HG03439 (cell line): ENCODE measurements around the gene ICA1.

ENCODE experiments used
- ATAC-seq: cut with Tn5 transposase; IDR thresholded peaks from one replicate; pipeline ENCODE4 v1.9.1; 2021; ENCODE audit warnings: mild to moderate bottlenecking, moderate library complexity; ENCODE audit not compliant: unreplicated experiment

The ICA1 gene

GRCh38 chr7:8165150-8165549 is 96.8 kb downstream of the ICA1 start:
- no peak for ATAC-seq

DNA sequence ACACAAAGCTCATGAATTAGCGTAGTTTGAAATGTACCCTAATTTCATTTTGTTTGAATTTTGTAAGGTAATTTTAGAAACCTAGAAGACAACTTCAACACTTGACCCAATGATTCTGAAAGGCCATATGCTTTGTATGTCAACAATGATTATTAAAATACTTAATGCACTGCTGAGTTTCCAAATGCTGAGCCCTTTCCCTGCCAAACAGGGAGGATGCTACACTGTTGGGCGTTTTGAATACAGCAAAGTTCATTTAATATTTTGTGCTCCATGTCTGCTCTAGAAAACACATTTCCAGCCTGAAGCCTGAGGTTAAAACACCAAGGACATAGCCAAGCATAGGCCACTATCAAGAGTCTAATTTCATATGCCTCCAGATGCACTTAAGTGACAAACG is 99.8 kb downstream of the ICA1 start:
- ATAC-seq, result no peak

DNA sequence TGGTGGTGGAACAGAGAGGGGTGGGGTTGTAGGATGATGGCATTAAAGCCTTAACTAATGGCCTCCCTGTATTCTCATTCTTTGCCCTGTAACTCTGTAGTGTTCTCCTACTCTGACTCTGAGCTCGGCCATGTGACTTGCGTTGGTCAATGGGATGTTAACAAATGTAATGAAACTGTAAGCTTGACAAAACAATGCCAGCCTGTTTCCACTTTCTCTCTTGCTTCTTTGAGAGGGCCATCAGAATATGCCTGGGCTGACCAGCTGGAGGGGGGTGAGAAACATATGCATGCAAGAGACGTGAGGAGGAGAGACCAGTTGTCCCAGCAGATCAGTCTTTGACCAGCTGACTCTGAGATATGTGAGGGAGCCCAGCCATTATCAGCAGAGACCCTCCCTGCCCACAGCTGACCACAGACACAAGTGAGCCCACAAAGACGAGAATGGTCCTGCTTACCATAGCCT is 100.6 kb downstream of the ICA1 start:
- no peak for ATAC-seq

DNA sequence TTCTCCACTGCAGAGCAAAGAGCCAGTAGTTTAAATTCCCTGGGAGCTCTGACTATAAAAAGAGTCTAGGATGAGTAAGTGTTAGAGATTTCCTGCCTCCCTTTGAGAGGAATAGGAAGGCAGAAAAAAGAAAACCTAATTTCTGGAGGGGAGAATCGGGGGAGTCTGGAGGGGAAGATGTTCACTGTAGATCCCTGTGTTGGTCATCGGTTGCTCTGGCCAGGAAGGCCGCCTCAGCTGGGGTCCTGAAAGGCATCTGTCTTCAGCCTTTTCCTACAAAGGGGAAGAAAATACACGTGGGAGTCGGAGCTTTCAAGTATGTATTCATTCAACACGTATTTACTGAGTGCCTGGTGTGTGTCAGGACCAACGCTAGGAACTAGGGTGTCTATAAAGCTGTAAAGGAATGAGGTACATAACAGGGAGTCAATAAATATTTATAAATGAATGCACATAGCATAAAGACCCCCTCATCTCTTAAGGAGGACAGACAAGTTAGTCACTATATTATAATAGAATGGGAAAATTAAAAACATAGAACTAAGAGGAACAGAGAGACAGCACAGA is 101.1 kb downstream of the ICA1 start:
- no peak for ATAC-seq

- ATAC-seq, result no peak
Observed at GRCh38 chr7:8160250-8160649, 101.7 kb downstream of the ICA1 start.

DNA sequence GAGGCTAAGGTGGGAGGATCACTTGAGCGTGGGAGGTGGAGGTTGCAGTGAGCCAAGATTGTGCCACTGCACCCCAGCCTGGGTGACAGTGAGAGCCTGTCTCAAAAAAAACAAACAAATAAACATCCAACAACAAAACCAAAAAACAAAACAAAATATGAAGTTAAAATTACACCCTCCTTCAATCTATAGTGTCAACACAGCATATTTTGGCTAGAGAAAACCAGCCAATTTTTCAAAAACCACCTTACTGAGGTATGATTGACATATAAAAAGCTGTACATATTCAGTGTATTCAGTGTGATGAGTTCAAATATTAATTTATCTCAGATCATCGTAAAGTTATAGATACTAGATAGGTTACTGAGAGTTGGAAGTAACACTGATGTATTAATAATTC is 102.4 kb downstream of the ICA1 start:
- ATAC-seq, result no peak

DNA sequence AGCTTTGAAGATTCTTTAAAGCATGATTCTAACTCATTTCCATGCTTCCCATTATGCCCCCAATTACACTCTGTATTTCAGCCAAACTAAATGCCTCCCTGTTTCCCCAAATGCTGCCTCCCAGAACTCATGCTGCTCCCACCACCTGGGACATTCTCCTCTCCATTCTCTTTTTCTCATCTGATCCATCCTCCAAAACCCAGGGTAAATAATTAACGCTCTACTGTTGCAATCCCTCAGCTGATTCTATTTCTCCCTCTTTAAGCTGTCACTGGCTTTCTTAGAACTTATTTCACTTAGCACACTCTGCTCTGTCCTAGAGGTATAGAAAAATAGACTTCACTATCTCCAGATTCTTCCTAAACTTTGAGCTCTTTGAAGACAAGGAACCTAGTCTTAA is 104.7 kb downstream of the ICA1 start:
- ATAC-seq, result no peak

DNA sequence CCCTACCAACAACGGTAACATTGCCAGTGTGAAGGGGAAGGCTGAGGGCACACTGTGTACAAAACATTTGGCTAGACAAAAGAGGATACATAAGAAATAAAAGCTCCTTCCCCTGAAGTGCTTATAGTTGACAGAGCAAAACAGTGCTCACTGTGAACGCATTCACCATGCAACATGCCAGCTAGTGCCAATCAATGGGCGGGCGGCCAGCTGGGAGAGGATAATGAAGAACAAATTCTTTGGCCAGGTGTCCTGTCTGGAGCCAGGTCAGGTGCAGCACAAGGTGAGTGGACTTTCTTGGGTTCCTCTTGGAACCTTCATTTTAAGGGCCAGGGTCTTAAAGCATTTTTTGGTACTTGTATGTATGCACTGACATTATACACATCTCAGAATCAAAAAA is 106.1 kb downstream of the ICA1 start:
- ATAC-seq, result no peak

DNA sequence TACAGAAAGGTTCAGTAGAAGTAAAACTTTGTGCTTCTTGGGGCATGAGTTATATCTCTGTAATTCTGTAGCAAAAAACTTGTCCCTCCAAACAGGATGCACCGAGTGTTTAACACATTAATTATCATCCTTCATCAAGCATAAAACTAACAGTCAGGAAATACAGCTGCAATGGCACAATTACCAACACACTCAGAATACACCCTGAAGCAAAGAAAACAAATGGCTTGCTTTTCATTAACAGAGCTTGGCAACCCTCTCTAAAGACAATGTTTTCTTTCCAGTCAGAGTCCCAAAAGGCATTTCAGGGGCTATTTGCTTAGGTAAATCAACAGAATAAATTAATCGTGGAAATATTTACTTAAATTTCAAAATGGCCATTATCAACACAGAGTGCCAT is 107.7 kb downstream of the ICA1 start:
- no peak for ATAC-seq

DNA sequence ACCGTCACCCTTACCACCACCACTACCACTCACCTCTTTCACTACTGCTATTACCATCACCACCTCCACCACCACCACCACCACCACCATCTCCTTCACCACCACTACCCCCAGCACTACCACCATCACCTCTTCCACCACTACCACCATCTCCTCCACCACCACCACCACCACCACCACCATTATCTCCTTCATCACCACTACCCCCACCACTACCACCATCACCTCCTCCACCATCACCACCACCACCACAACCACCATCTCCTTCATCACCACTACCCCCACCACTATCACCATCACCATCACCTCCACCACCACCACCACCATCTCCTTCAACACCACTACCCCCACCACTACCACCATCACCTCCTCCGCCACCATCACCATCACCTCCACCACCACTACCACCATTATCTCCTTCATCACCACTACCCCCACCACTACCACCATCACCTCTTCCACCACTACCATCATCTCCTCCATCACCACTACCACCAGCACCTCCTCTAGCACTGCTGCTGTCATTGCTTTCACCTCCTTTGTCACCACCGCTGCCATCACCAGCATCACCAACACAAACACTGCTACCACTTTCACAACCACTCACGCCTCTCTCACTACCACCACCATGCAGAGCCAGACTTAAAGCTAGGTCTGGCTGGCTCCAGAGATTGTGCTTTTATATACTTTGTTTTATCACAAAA is 109.3 kb downstream of the ICA1 start:
- ATAC-seq, result no peak

GRCh38 chr7:8151161-8151725 is 110.7 kb downstream of the ICA1 start:
- ATAC-seq, result no peak

DNA sequence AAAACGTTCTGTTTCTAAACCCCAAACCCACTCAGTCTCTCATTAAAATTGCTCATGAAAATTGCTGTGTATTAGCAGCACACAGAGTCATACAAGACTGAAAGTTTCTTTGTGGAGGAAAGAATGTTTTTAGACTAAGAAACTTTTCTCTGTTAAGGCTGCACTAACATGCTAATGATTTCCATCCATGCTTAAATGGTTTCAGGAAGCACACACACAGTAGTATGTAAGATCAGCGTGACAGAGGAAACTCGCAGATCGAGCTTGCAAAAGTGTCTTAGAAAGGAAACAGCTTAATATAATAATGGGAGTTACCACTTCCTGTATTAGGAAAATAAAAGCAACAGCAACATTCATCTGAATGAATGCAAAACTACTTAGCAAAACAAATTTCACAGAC is 112.7 kb downstream of the ICA1 start:
- no peak for ATAC-seq

- ATAC-seq, result no peak
Observed at GRCh38 chr7:8147760-8148463, 114.1 kb downstream of the ICA1 start.

DNA sequence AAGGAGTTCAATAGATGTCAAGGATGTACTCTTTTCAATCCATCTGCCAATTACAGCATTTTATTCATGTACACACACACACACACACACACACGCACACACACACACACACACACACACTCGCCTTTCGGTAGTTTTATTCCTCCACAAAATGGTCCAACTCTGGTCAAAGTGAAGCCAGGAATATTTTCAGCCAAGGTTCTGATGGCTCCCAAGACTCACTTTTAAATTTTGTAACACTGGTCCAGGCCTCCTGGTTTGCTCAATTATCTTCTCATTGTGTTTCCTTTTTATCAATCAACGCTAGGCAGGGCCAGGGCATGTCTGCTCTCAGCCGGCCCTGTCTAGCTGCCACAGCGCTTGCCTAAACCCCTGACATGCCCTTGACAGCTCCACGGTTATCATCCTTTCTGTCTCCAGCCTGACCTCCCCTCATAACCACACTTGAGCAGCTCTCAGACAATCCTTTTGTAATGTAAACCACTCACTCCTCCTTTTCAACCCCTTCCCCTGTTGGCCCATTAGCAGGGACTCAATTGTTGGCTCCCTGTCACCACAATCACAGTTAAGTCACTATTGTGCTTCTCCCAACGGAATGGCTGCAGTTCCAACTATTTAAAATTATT is 115.1 kb downstream of the ICA1 start:
- no peak for ATAC-seq

DNA sequence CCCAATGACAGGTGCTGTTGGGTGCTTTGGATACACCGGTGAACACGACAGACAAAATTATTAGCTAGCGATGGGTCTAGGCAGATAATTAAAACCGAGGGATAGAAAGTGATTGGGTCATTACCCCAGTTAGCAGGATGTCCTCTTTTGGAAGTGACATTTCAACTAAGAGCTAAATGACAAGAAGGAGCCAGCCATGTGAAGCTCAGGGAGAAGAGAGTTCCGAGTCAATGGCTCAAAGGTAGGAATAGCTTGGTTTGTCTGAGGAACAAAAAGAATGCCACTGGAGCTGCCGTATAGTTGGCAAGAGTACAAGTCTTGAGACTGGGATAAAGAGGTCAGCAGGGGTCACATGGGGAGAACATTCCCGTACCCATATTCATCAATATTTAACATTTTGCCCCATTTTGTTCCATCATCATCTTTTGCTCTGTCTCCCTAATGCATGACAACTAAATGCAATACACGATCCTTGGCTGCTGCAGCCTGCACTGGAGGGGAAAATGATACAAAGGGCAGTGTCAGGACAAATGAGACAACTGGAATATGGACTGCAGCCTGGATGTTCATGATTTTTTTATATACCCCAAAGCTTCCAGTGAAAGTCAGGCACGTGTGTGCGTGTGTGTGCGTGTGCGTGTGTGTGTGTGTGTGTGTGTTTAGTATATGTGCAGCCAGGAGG is 115.7 kb downstream of the ICA1 start:
- no peak for ATAC-seq

- ATAC-seq, result no peak
Observed at GRCh38 chr7:8144856-8145255, 117.1 kb downstream of the ICA1 start.

DNA sequence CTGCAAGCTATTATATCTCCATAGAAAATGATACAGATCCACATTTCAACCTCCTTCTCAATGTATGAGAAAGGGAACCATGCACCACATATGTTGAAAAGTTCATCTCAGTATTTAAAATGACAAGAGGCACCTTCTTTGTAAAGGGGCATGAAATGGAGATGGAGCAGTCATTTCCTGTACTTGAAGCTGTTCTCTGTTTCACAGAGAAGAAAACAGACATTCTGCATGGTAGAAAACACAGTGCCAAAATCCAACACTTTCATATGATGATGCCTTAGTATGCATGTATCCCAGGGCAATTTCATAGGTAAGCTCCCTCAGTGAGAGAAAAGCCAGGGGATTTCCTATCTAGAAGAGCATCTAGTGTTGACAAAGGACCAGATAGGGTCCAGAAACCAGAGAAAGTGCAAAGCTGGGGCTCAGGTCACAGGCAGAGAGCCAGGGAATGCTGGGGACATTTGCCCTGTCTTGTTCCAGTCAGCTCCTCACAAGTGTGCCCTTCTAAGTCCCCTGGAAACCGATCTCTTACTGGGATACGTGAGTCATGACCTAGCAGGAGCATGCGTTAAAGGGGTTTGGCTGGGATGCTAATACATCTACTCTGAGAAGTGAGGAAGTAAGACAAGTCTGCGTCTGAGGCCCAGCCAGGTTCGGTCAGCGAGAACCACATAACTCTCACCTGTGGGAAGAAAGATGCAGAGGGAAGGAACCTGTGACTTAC is 118.7 kb downstream of the ICA1 start:
- ATAC-seq, result no peak

GRCh38 chr7:8142477-8142876 is 119.5 kb downstream of the ICA1 start:
- no peak for ATAC-seq

GRCh38 chr7:8141070-8141469 is 120.9 kb downstream of the ICA1 start:
- ATAC-seq, result no peak

DNA sequence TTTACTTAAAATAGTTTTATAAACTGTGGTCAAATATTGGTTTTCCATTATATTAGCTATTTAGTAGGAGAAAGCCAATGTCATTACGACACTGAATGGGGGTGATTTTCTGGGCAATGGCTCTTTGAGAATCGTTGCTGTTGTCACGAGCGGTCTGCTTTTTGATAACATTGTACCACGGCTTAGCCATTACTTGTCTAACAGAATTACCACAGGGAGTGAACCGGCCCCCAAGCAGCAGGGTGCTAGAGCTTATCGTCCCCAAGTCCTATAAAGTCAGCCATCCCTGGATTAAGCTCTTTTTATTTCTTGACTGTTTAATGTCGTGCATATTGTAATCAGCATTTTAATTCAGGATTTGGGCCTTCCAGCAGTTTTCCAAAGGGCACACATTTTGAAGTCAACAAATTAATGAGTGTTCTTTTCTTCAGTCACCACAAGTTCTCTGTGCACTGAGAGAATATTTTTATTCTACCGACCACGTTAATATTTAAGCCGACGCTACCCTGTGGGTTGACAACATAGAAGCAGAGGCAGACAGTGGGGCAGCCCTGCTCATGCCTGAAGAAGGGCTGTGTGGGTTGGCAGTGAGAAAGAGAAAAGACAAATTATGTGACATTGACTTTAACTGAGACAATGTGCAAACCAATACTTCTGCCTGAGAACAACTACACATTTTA is 125.8 kb downstream of the ICA1 start:
- ATAC-seq, result no peak
